AG09309 (cell line): Measurements from ENCODE around the gene DMXL2.
"Not testable (repeated sequence)": the region's sequence is repeated elsewhere in the genome, so short reads cannot be mapped to it uniquely, and the experiment has no call there.

ENCODE experiments used
- DNase-seq: peaks from one replicate; pipeline ENCODE4 v3.0.0-alpha.2; 2010; ENCODE audit warnings: low read depth
- H3K4me3 ChIP-seq: 2 replicates; pipeline ENCODE4 v1.5.1; 2011; ENCODE audit warnings: mild to moderate bottlenecking, low read depth, low read length, moderate library complexity; ENCODE audit not compliant: control insufficient read depth
- CTCF ChIP-seq: IDR thresholded peaks from 2 replicates; pipeline ENCODE4 v1.5.1; 2011; ENCODE audit warnings: mild to moderate bottlenecking, low read depth, low read length, inconsistent platforms; ENCODE audit not compliant: insufficient read depth, control insufficient read depth; ENCODE audit errors: missing control alignments

DMXL2 gene

GRCh38 chr15:51617886-51618285 lies 4.7 kb downstream of the DMXL2 start:
- no peak for TF ChIP-seq CTCF
- H3K4me3 ChIP-seq = no peak overlapping the region

GRCh38 chr15:51613951-51614350 lies 8.6 kb downstream of the DMXL2 start:
- no peak for TF ChIP-seq CTCF
- H3K4me3 ChIP-seq = no peak overlapping the region
- DNase-seq = no peak

More at GRCh38 chr15:51617886-51618285, 4.7 kb downstream of the DMXL2 start:
- DNase-seq = no peak

GRCh38 chr15:51612669-51613068 lies 9.9 kb downstream of the DMXL2 start:
- DNase-seq, H3K4me3 ChIP-seq: not testable (repeated sequence)

GRCh38 chr15:51603462-51603948 lies 19.1 kb downstream of the DMXL2 start:
- not testable (repeated sequence) for H3K4me3 ChIP-seq, DNase-seq

GRCh38 chr15:51603002-51603401 lies 19.6 kb downstream of the DMXL2 start:
- H3K4me3 ChIP-seq = no peak overlapping the region
- DNase-seq = no peak

GRCh38 chr15:51602484-51602883 lies 20.1 kb downstream of the DMXL2 start:
- H3K4me3 ChIP-seq = no peak overlapping the region
- no peak for DNase-seq
- TF ChIP-seq CTCF = no peak

More at GRCh38 chr15:51603002-51603401, 19.6 kb downstream of the DMXL2 start:
- no peak for TF ChIP-seq CTCF

- TF ChIP-seq CTCF = no peak
- no peak overlapping the region for H3K4me3 ChIP-seq
- no peak for DNase-seq
Observed at GRCh38 chr15:51601801-51602200, 20.8 kb downstream of the DMXL2 start.

- no peak overlapping the region for H3K4me3 ChIP-seq
- no peak for DNase-seq
- TF ChIP-seq CTCF = no peak
Observed at GRCh38 chr15:51600114-51600513, 22.5 kb downstream of the DMXL2 start.
